GM20000 (cell line): ENCODE data around the gene KRTAP24-1.

Experiments
- DNase-seq: peaks from one replicate; pipeline ENCODE4 v3.0.0; 2012; ENCODE audit warnings: low spot score
- CTCF ChIP-seq: IDR thresholded peaks from 2 replicates; pipeline ENCODE4 v1.5.1; 2012; ENCODE audit warnings: mild to moderate bottlenecking, control low read depth; ENCODE audit errors: extremely low read depth, missing control alignments

The KRTAP24-1 gene

DNA sequence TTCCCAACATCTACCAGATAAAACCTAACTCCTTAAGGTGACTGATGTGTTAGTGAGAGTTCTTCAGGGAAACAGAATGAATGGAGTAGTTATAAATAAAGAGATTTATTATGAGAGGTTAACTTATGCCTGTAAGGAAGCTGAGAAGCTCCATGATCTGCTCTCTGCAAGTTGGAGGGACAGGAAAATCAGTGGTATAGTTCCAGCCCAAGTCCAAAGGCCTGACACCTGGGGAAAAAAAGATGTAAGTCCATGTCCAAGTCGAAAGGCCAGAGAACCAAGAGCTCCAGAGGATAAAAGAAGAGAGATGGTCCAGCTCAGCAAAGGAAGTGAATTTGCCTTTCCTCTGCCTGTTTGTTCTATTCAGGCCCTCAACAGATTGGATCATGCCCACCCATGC, 27.1 kb downstream of the KRTAP24-1 start:
- no peak for TF ChIP-seq CTCF
- no peak for DNase-seq

GRCh38 chr21:30251781-30252180, 31.0 kb downstream of the KRTAP24-1 start:
- TF ChIP-seq CTCF = no peak
- DNase-seq = no peak

DNA sequence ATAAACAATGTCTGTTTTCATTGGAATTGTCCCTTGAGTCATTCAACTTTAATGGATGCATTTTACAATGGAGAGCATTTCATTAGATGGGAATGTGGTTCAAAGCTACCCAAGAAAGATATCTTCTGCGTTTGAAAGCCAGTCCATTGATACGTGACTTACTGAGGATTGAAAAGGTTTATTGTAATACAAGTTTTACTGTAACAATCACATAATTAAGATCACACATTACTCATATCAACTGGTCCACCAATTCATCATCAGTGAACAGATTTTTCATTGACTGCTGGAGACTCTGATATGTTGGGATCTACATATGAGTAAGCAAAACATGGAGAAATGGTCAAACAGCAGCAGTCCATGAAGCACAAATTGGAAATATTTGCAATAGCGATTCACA, 32.8 kb downstream of the KRTAP24-1 start:
- TF ChIP-seq CTCF = no peak
- DNase-seq = no peak

- no peak for TF ChIP-seq CTCF
- DNase-seq = no peak
Measured at GRCh38 chr21:30248844-30249243, 33.9 kb downstream of the KRTAP24-1 start.

- DNase-seq = no peak
- no peak for TF ChIP-seq CTCF
Measured at GRCh38 chr21:30245061-30245460, 37.7 kb downstream of the KRTAP24-1 start.

- DNase-seq = no peak
- TF ChIP-seq CTCF = no peak
Measured at GRCh38 chr21:30243691-30244090, 39.1 kb downstream of the KRTAP24-1 start.

DNA sequence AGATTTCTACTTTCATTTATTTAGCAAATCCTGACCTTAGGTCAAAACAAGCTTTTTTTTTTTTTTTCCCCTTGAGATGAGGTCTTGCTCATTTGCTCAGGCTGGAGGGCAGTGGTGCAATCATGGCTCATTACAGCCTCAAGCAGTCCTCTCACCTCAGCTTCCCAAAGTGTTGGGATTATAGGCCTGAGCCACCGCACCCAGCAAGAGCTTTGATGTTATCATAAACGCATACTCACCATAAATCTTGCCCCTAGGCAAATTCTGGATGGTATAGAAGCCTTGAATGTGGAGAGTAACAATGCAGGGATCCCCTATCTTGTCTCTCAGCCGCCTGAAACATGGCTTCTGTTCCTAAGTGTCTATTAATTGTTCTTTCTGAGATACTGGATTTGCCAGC, 42.1 kb downstream of the KRTAP24-1 start:
- no peak for TF ChIP-seq CTCF
- no peak for DNase-seq

GRCh38 chr21:30238168-30238567, 44.6 kb downstream of the KRTAP24-1 start:
- TF ChIP-seq CTCF = no peak
- DNase-seq = no peak
